GM12878 (cell line): ENCODE data around the gene CAB39L. TPM values are rescaled to one million over a fixed set of nuclear protein-coding genes. Genes with fewer than 3 reads are reported as not detected.

Experiments
- ATAC-seq: fragments of 200-7000 bp; cut with Tn5 transposase; 3 replicates; pipeline ENCODE4 v1.9.1; 2020; ENCODE audit warnings: mild to moderate bottlenecking, moderate library complexity
- BruUV-seq: library from RNA; stranded (reverse); fragments of 400-500 nt; replicated peaks from 2 replicates; lab custom pipeline; 2021; lab: Mats Ljungman, UMichigan
- CTCF ChIA-PET: fragments of 300-600 bp; sonication (Branson Sonifier 250); formaldehyde crosslinking; extraction: SDS; loops from one replicate; lab custom pipeline; 2021; ENCODE audit warnings: inconsistent platforms; lab: Yijun Ruan, JAX
- POLR2A ChIA-PET: fragments of 350-600 bp; formaldehyde crosslinking; extraction: SDS; loops from one replicate; lab custom pipeline; 2021; ENCODE audit warnings: inconsistent platforms; lab: Charles Lee
- RAD21 ChIA-PET: fragments of 300-600 bp; sonication (Branson Sonifier 250); formaldehyde crosslinking; loops from one replicate; lab custom pipeline; 2023; ENCODE audit warnings: antibody characterized with exemption; ENCODE audit not compliant: unreplicated experiment; lab: Charles Lee
- SMC1A ChIA-PET: fragments of 300-600 bp; sonication (Branson Sonifier 250); formaldehyde crosslinking; loops from one replicate; lab custom pipeline; 2023; ENCODE audit not compliant: unreplicated experiment, uncharacterized antibody; lab: Charles Lee
- DNase-seq: peaks from one replicate; pipeline ENCODE4 v3.0.0-alpha.2; 2011; ENCODE audit warnings: low read depth, low spot score
- FAIRE-seq: peaks from 3 replicates; lab custom pipeline; 2011; peaks lifted over from hg19 to GRCh38; lab: Jason Lieb, UNC
- H2AFZ ChIP-seq: 2 replicates; pipeline ENCODE4 v1.6.0; 2011; ENCODE audit warnings: low read depth, low read length, control low read depth; ENCODE audit not compliant: control insufficient read depth
- H3K27ac ChIP-seq: 2 replicates; pipeline ENCODE4 v1.5.1; 2011; ENCODE audit warnings: control low read depth; ENCODE audit not compliant: control insufficient read depth, insufficient read depth
- H3K27me3 ChIP-seq, 2 experiments: replicated peaks in 1 of 2; 2 replicates each; pipeline versions ENCODE4 v1.6.0 to v1.6.1; 2011; ENCODE audit warnings: low read length in 1 of 2; ENCODE audit not compliant: control insufficient read depth in 2 of 2, insufficient read depth in 2 of 2
- H3K36me3 ChIP-seq, 2 experiments: 2 replicates each; pipeline ENCODE4 v1.5.1; 2011; ENCODE audit warnings: low read length in 1 of 2; ENCODE audit not compliant: control insufficient read depth in 2 of 2, insufficient read depth in 2 of 2
- H3K4me1 ChIP-seq: 2 replicates; pipeline ENCODE4 v1.6.1; 2011; ENCODE audit warnings: mild to moderate bottlenecking, low read length, moderate library complexity, mixed read lengths; ENCODE audit not compliant: control insufficient read depth, insufficient read depth
- H3K4me2 ChIP-seq: 2 replicates; pipeline ENCODE4 v1.6.0; 2011; ENCODE audit warnings: control low read depth; ENCODE audit not compliant: control insufficient read depth, insufficient read depth
- H3K4me3 ChIP-seq: fragments of 200-600 bp; sonication (generic); 2 replicates; pipeline ENCODE4 v1.5.1; 2016
- H3K79me2 ChIP-seq: 2 replicates; pipeline ENCODE4 v1.6.0; 2011; ENCODE audit warnings: low read length; ENCODE audit not compliant: control insufficient read depth, insufficient read depth
- H3K9ac ChIP-seq: 2 replicates; pipeline ENCODE4 v1.8.0; 2011; ENCODE audit warnings: low read length, control low read depth, mixed read lengths; ENCODE audit not compliant: control insufficient read depth, insufficient read depth
- H3K9me3 ChIP-seq: replicated peaks from 3 replicates; pipeline ENCODE4 v1.5.1; 2011; ENCODE audit warnings: mild to moderate bottlenecking, low read length; ENCODE audit not compliant: control insufficient read depth, insufficient read depth
- H4K20me1 ChIP-seq: 2 replicates; pipeline ENCODE4 v1.6.0; 2011; ENCODE audit not compliant: control insufficient read depth, insufficient read depth
- BRCA1 ChIP-seq: IDR thresholded peaks from 2 replicates; pipeline ENCODE4 v1.6.1; 2011; ENCODE audit warnings: low read depth, low read length, improper control_type of control experiment
- CREB1 ChIP-seq: IDR thresholded peaks from 2 replicates; pipeline ENCODE4 v1.6.1; 2012; ENCODE audit warnings: low read depth, mild to moderate bottlenecking, inconsistent platforms
- ETV6 ChIP-seq, 2 experiments: fragments of 450-650 bp in 1 of 2; IDR thresholded peaks in 1 of 2; conservative IDR thresholded peaks in 1 of 2; 2 replicates each; pipeline ENCODE4 v1.6.1; 2014; ENCODE audit warnings: antibody characterized with exemption in 1 of 2, borderline replicate concordance in 1 of 2, low read depth in 1 of 2, mild to moderate bottlenecking in 1 of 2, moderate library complexity in 1 of 2
- GABPA ChIP-seq: IDR thresholded peaks from 2 replicates; pipeline ENCODE4 v1.6.1; 2014; ENCODE audit warnings: antibody characterized with exemption, low read depth, mild to moderate bottlenecking, inconsistent platforms
- HDAC2 ChIP-seq: fragments of 200-600 bp; sonication (generic); IDR thresholded peaks from 2 replicates; pipeline ENCODE4 v1.6.1; 2017
- NRF1 ChIP-seq: conservative IDR thresholded peaks from 2 replicates; pipeline ENCODE4 v1.6.1; 2011; ENCODE audit warnings: mild to moderate bottlenecking, low read depth, low read length, improper control_type of control experiment
- POLR2AphosphoS2 ChIP-seq: IDR thresholded peaks from 2 replicates; pipeline ENCODE4 v1.6.1; 2011; ENCODE audit warnings: low read depth, mild to moderate bottlenecking, low read length, improper control_type of control experiment, moderate library complexity
- RAD51 ChIP-seq: fragments of 450-650 bp; IDR thresholded peaks from 2 replicates; pipeline ENCODE4 v1.6.1; 2016; ENCODE audit warnings: moderate library complexity, mild to moderate bottlenecking, inconsistent platforms
- RB1 ChIP-seq: fragments of 450-650 bp; formaldehyde crosslinking; IDR thresholded peaks from 2 replicates; pipeline ENCODE4 v1.6.1; 2017; ENCODE audit warnings: mild to moderate bottlenecking, borderline replicate concordance
- STAT3 ChIP-seq: IDR thresholded peaks from 2 replicates; pipeline ENCODE4 v1.6.1; 2011; ENCODE audit warnings: low read depth, low read length, improper control_type of control experiment
- ZSCAN29 ChIP-seq: fragments of 450-650 bp; IDR thresholded peaks from 2 replicates; pipeline ENCODE4 v1.6.1; 2017; ENCODE audit warnings: mild to moderate bottlenecking, moderate library complexity
- WGBS: methylation state at CpG from one replicate; pipeline ENCODE4 v1.1.6; 2016; ENCODE audit warnings: low lambda C conversion rate; ENCODE audit not compliant: insufficient replicate concordance, insufficient coverage; ENCODE audit errors: missing lambda C conversion rate; 5-methylcytosine and 5-hydroxymethylcytosine counted together
- in situ Hi-C: fragments of 300-500 bp; cut with MboI; formaldehyde crosslinking; loops from 9 replicates; pipeline ENCODE4 v1.14.3; 2018; ENCODE audit warnings: mixed read lengths
- intact Hi-C: fragments of 100-400 bp; cut with micrococcal nuclease; formaldehyde crosslinking; loops from one replicate; pipeline ENCODE4 v1.14.2; 2022; ENCODE audit not compliant: unreplicated experiment
- polyA plus RNA-seq, 11 experiments: library from polyadenylated mRNA; depleted of rRNA in 4 of 11; unstranded in 6 of 11; stranded (reverse) in 5 of 11; fragments of >200 nt; fragmentation: Nextera tagmentation in 4 of 11; fragmentation: Illumina TruSeq in 1 of 11; extraction: Ambion mirVana in 4 of 11; extraction: Trizol in 1 of 11; gene quantifications; 1 replicate in 1 of 11; 2 replicates in 10 of 11; pipeline versions ENCODE4 v1.2.1 to v1.2.3, GENCODE V29; 2011 to 2016; ENCODE audit warnings: inconsistent platforms in 2 of 11, missing spikeins in 2 of 11, low read depth in 1 of 11
- total RNA-seq, 4 experiments: library from RNA; depleted of rRNA in 3 of 4; stranded (reverse); fragments of >200 nt in 3 of 4; fragmentation: Illumina TruSeq in 1 of 4; extraction: Trizol in 1 of 4; gene quantifications; 2 replicates each; pipeline versions ENCODE4 v1.2.1 to v1.2.3, GENCODE V29; 2013 to 2021
- TF ChIP-seq, protein P1 (sequence below): IDR thresholded peaks from 2 replicates; pipeline ENCODE4 v1.6.1; 2011; ENCODE audit warnings: mild to moderate bottlenecking, low read depth, low read length, moderate library complexity; ENCODE audit not compliant: insufficient replicate concordance
- TF ChIP-seq, protein P2 (sequence below): IDR thresholded peaks from 2 replicates; pipeline ENCODE4 v1.6.1; 2011; ENCODE audit warnings: borderline replicate concordance, low read depth, mild to moderate bottlenecking, moderate library complexity, mixed read lengths, low read length; ENCODE audit not compliant: insufficient read depth; ENCODE audit errors: extremely low read length
- TF ChIP-seq, protein P3 (sequence below), 3 experiments: IDR thresholded peaks in 2 of 3; conservative IDR thresholded peaks in 1 of 3; 2 replicates each; pipeline ENCODE4 v1.5.1; 2011; ENCODE audit warnings: low read depth in 3 of 3, low read length in 3 of 3, mild to moderate bottlenecking in 3 of 3, control low read depth in 2 of 3, moderate library complexity in 2 of 3, inconsistent platforms in 1 of 3, mixed read lengths in 1 of 3; ENCODE audit not compliant: control insufficient read depth in 2 of 3, insufficient read depth in 1 of 3; ENCODE audit errors: extremely low read depth in 1 of 3

Gene CAB39L
- total and polyA plus RNA-seq, 10 of the 15 experiments (the other 5 are each of a cell fraction or from before 2014, with no cell fraction given) = 0.88 to 3.0 (median 1.7) TPM

DNA sequence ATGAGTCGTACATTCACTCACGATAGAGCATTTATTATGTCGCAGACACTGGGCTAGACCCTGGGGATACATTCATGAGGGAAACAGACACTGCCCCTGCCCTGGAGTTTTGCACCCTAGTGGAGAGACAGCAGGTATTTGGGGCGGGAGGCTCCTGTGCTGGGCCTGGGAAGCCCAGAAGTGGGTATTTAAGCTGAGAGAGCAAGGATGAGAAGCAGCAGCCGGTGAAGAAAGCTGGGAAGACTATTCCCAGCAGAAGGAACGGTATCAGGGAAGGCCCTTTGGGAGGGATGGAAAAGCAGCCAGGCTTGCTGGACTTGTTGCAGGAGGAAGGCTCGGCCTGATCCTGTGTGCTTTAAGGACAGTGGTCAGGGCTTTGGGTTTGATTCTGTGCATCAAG is 141.6 kb downstream of the CAB39L start:
- H4K20me1 ChIP-seq = no peaks in the 10 kb centered on the region
- no peak overlapping the region for H3K4me3 ChIP-seq
- no peak for FAIRE-seq
- no peak overlapping the region for H3K9ac ChIP-seq
- SMC1A ChIA-PET = interaction anchor here (1.0 to 3.2 kb wide), 2 partner anchors 302 to 306 kb away, joined by 3 to 14 read pairs; no protein-coding TSS in a partner anchor
- H3K4me1 ChIP-seq = peaks cover 3% of the 10 kb centered on the region; the same call in 1 of the 2 replicates
- RAD21 ChIA-PET = interaction anchor here (0.6 to 1.8 kb wide), 3 partner anchors 305 to 1769 kb away, joined by 3 to 11 read pairs (median 3); no protein-coding TSS in a partner anchor
- no TSS peak for BruUV-seq
- no peak overlapping the region for H3K4me2 ChIP-seq
- POLR2A ChIA-PET = no interaction called here
- no peak for ATAC-seq
- CTCF ChIA-PET = interaction anchor here (1.0 to 3.9 kb wide), 4 partner anchors 19 to 314 kb away, joined by 4 to 42 read pairs (median 9); no protein-coding TSS in a partner anchor
- TF ChIP-seq RAD51 (no peak), HDAC2 (no peak), CREB1 (no peak), RB1 (no peak), BRCA1 (no peak), GABPA (no peak), ZSCAN29 (no peak), ETV6 (conservative IDR thresholded peaks at IDR 0.05 in 1 of 2, IDR thresholded peaks at IDR 0.05 in 1 of 2; ENCODE audit: borderline replicate concordance in 1 of 2, low read depth in 1 of 2) (no peak), NRF1 (no peak), STAT3 (no peak), POLR2AphosphoS2 (no peak)
- TF ChIP-seq, protein P1, sequence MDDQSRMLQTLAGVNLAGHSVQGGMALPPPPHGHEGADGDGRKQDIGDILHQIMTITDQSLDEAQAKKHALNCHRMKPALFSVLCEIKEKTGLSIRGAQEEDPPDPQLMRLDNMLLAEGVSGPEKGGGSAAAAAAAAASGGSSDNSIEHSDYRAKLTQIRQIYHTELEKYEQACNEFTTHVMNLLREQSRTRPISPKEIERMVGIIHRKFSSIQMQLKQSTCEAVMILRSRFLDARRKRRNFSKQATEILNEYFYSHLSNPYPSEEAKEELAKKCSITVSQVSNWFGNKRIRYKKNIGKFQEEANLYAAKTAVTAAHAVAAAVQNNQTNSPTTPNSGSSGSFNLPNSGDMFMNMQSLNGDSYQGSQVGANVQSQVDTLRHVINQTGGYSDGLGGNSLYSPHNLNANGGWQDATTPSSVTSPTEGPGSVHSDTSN = no peak
- TF ChIP-seq, protein P2, sequence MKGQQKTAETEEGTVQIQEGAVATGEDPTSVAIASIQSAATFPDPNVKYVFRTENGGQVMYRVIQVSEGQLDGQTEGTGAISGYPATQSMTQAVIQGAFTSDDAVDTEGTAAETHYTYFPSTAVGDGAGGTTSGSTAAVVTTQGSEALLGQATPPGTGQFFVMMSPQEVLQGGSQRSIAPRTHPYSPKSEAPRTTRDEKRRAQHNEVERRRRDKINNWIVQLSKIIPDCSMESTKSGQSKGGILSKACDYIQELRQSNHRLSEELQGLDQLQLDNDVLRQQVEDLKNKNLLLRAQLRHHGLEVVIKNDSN = no peak
- TF ChIP-seq, protein P3, sequence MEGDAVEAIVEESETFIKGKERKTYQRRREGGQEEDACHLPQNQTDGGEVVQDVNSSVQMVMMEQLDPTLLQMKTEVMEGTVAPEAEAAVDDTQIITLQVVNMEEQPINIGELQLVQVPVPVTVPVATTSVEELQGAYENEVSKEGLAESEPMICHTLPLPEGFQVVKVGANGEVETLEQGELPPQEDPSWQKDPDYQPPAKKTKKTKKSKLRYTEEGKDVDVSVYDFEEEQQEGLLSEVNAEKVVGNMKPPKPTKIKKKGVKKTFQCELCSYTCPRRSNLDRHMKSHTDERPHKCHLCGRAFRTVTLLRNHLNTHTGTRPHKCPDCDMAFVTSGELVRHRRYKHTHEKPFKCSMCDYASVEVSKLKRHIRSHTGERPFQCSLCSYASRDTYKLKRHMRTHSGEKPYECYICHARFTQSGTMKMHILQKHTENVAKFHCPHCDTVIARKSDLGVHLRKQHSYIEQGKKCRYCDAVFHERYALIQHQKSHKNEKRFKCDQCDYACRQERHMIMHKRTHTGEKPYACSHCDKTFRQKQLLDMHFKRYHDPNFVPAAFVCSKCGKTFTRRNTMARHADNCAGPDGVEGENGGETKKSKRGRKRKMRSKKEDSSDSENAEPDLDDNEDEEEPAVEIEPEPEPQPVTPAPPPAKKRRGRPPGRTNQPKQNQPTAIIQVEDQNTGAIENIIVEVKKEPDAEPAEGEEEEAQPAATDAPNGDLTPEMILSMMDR (IDR thresholded peaks at IDR 0.05 in 2 of 3, conservative IDR thresholded peaks at IDR 0.05 in 1 of 3; ENCODE audit: control insufficient read depth in 2 of 3, extremely low read depth in 1 of 3, insufficient read depth in 1 of 3, low read depth in 3 of 3, low read length in 3 of 3) = no peak
- no peak overlapping the region for H3K27ac ChIP-seq
- H3K27me3 ChIP-seq = no peaks in the 10 kb centered on the region
- H3K79me2 ChIP-seq = no peaks in the 10 kb centered on the region
- H3K9me3 ChIP-seq = no peaks in the 10 kb centered on the region
- intact Hi-C loops (loop anchor here (5.0 to 10.0 kb wide), 2 partner anchors 120 to 193 kb away; partner anchors contain the start of gene PHF11), in situ Hi-C loops (loop anchor here (5.0 kb wide), 1 partner anchor 305 kb away; no protein-coding TSS in a partner anchor)
- 92% methylated on average over 7 of the region's 7 CpGs for WGBS
- no peaks in the 10 kb centered on the region for H3K36me3 ChIP-seq
- DNase-seq = no peak
- no peak overlapping the region for H2AFZ ChIP-seq
